Measurements from ENCODE around the gene GABRD.
A peak's percentile ranks its signal among the peaks of the same experiment; 100 is the strongest.

Gene GABRD

DNA sequence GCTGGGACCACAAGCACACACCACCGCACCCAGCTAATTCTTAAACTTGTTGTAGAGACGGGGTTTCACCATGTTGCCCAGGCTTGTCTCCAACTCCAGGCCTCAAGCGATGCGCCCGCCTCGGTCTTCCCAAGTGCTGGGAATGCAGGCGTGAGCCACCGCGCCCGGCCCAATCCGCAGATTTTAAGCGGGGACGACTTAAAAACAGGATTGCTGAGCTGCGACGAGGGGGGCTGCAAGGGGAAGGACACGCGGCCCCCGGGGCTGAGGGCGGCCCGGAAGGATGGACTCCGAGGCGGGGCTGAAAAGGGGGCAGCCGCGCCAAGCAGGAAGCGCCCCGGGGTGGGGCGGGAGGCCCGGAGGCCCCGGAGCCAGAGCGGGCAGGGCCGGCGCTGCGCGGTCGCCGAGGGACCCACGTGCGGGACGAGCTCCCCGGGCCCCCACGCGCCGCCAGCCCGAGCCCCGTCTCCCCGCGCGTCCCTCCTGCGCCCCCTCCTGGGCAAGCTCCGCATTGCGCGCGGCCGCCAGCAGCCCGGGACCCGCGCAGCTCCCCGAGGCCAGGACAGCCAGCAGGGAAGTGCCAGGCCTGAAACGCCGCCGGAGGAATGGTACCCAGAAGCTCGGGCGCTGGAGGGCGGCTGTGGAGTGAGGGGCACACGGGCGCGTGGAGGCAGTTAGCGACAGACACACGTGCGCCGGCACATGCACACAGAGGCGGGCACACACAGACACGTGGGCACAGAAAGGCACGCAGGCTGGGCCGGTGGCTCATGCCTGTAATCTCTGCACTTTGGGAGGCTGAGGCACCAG lies 25.6 kb downstream of the GABRD start:
- DNase-seq, result peak; percentile 38 to 68
- TF ChIP-seq POLR2A (IDR thresholded peaks at IDR 0.05; ENCODE audit: low read length), result no peak
- TF ChIP-seq GATA1 (IDR thresholded peaks at IDR 0.05; ENCODE audit: low read depth, low read length), result no peak

DNA sequence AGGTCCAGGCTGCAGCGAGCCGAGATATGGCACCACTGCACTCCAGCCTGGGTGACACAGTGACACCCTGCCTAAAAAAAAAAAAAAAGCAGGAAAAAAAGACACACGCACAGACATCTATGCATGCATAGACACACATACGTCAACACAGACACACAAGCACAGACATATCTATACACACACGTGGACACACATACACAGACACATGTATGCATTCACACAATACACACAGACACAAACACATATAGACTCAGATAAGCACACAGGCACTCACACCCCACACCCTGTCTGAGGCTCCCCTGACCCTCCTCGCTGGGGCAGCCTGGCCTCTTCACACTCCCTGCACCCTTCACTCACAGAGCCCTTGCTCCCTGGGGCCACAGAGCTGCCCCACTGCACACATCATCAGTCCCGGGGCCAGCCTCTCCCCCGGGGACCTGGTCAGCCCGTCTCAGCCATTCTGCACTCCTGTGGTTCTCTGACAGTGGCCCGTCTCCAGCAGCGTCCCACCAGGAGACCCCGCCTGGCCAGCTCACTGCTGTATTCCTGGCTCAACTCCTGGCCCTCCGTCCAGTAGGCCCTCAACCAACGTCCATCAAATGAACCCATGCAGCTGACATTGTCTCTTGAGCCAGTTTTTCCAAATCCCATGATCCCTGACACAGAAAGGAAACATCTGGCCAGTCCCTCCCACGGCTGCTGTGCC lies 26.5 kb downstream of the GABRD start:
- no peak for DNase-seq
- TF ChIP-seq GATA1 (IDR thresholded peaks at IDR 0.05; ENCODE audit: low read depth, low read length) (no peak), POLR2A (IDR thresholded peaks at IDR 0.05; ENCODE audit: low read length) (no peak)

DNA sequence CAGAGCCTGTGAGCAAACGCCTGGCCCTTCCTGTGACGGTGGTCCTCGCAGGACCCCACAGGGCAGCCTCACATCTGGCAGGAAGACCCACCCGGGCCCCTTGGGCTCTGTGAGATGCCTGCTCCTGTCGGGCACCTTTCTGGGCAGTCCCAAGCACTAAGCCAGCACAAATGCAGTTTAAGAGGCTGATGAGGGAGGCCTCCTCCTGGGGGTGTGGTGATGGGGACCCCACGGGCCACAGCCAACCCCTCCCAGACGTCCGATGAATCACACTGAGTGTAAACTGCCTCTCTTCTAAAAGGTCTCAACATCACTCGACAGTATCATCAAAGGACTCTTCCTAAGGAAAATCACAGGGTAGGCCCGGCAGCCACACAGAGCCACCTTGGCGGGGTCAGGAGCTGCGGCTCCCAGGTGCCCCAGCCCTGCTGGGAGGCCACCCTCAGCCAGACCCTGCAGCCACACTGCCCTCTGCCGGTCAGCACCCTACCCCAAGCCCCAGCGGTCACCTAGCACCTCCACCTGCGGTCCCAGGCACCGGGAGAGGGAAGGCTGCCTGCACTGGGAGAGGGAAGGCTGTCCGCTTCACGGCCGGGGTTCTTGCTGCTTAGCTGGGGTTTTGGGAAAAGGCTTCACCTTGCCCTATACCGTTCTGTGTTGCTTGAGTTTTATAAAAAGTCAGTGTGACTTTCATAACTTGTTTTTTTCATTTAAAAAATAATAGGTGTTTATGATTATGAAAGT lies 27.2 kb downstream of the GABRD start:
- DNase-seq, result peak; percentile 33 to 65
- TF ChIP-seq GATA1 (IDR thresholded peaks at IDR 0.05; ENCODE audit: low read depth, low read length) (no peak), POLR2A (IDR thresholded peaks at IDR 0.05; ENCODE audit: low read length) (no peak)

DNA sequence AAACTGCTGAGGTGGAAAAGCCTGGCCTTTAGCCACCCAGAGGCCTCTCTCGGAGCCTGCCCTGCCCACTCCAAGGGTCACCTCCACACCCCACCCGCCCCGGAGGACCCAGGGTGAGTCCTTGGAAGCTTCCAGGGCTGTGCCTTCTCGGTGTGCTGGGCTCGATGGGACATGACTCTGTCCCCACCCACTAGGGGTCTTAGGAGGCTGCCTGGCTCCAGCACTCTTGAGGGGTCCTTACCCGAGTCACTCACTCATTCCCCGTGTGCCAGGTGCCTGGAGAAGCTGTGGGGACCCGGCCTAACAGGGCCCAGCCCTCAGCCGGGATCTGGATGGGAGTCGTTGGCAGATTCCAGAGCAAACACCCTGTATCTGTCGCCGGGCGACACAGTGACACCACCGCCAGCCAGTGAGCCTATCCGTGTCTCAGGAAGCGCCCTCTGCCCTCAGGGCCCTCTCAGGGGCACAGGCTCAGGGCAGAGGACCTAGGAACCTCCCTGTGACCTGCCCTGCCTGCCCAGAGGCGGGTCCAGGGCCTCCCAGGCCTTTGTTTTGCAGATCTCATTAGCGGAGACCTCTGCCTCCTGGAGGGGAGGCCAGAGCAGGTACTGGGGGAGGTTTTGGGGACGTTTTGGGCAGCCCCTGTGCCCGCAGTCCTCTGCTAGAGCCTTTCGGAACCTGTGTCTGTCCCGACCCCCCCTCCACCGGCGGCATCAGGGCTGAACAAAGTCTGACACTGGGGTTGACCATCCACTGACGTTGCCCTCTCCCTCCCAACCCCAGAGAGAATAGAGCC lies 28.0 kb downstream of the GABRD start:
- TF ChIP-seq GATA1 (IDR thresholded peaks at IDR 0.05; ENCODE audit: low read depth, low read length) (no peak), POLR2A (IDR thresholded peaks at IDR 0.05; ENCODE audit: low read length) (no peak)
- DNase-seq, result no peak

DNA sequence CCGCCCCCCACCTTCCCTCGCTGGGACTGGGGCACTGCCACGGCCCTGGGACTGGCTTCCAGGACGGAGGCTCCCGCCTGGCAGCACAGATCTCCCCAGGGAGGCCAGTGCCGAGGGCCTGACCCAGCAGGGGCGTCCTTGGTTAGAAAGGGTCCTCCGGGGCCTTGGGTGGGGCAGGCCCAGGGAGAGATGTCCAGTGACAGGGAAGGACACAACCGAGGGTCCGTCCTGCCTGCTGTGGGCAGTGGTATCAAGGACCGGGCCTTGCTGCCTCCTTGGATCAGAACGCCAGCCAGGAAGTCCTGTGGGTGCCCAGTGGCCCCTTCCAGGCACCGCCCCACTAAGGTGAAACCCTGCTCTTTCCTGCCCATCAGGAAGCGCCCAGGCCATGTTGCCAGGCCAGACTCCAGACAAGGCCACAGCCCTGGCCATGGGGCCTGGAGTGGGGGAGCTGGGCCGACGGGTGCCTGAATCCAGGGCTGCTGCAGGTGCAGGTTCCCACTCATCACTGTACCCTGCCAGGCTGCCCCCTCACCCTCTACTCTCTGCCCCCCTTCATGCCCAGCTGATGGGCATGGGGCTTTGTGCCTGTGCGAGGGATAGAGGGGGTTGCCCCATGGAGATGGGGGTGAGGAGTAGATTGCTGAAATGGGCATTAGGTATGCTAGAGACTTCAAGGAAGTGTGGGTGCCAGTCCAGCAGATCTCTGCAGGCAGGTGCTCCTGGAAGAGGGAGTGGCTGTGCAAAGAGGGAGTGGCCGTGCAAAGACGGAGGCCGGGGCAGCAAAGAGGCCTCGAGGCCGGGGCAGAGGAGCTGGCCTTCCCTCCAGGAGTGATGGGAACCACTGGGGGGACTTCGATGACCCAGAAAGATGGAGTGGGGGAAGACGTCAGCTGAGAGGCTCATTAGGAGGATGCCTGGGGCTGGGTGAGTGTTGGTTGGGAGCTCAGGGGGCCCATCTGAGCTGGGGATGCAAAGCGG lies 28.9 kb downstream of the GABRD start:
- DNase-seq, result no peak
- no peak for TF ChIP-seq POLR2A (IDR thresholded peaks at IDR 0.05; ENCODE audit: low read length)
- no peak for TF ChIP-seq GATA1 (IDR thresholded peaks at IDR 0.05; ENCODE audit: low read depth, low read length)

DNA sequence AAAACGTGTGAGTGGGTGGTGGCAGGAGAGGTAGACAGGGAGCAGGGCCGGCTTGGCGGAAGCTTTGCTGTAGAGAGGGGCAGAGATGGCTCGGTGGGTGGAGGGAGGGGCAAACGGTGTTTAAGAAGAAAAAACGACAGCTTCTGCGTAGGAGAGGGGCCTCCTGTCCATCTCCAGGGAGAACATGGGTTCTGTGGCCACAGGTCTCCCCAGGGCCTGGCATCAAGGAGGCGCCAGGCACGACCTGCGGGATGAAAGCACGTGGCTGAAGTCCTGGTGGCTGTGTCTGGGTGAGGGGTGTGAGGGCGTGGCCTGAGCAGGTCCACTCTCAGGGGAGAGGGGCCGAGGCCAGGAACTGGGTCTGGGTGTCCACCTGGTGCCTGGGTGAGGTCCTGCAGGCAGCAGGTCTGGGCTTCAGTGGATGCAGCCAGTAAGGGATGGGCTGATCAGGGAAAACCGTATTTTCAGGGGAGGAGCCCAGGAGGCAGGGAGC lies 30.1 kb downstream of the GABRD start:
- TF ChIP-seq GATA1 (IDR thresholded peaks at IDR 0.05; ENCODE audit: low read depth, low read length), result no peak
- TF ChIP-seq POLR2A (IDR thresholded peaks at IDR 0.05; ENCODE audit: low read length), result no peak
- no peak for DNase-seq

DNA sequence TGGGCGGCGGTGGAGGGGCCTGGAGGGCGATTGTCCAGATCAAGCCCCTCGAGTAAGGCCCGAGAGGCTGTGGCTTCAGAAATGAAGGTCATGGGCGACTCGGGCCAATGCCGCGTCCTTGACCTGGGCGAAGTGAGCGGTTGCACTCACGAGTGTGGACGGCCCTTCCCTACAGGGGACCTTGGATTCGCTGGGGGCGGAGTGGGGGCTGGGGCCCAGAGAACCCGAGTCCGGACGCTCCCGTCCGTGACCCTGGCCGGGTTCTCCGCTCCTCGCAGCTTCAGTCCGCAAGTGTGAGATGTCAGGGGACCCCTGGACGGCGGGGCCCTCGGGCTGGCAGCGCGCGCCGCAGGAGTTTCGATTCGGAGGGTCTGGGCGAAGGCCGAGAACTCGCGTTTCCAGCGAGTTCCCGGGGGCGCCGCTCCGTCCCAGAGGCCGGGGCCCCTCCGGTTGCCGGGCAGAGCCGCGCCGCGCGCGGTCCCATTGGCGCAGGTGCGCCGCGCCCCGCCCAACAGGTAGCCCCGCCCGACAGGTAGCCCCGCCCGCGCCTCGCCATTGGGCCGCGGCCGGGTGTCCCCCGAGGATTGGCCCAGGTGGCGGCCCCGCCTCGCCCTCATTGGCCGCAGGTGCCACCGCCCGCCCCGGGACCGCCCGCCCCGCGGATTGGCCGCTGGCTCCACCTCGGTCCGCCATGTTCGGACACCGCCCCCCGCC lies 30.7 kb downstream of the GABRD start, which contains the start of gene PRKCZ:
Gene PRKCZ, plus strand, starts transcription at position 694 of the 714 bp plus-strand sequence. CDS start 220 bp downstream, outside the sequence.
- DNase-seq, result no peak

DNA sequence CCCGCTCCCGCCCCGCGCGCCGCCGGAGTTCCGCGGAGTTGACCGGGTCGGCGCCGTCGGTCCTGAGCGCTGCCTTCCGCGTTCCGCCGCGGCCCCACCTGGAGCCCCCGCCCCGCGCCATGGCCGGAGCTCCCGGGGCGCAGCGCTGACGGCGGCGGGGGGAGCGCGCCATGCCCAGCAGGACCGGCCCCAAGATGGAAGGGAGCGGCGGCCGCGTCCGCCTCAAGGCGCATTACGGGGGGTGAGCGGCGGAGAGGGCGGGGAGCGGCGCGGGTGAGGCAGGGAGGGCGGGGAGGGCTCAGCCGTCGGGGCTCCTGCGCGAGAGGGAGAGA lies 31.3 kb downstream of the GABRD start:
- TF ChIP-seq GATA1 (IDR thresholded peaks at IDR 0.05; ENCODE audit: low read depth, low read length) (no peak), POLR2A (IDR thresholded peaks at IDR 0.05; ENCODE audit: low read length) (no peak)
- DNase-seq, result no peak

More for the DNA sequence above, 30.7 kb downstream of the GABRD start, which contains the start of gene PRKCZ:
- TF ChIP-seq POLR2A (IDR thresholded peaks at IDR 0.05; ENCODE audit: low read length) (no peak), GATA1 (IDR thresholded peaks at IDR 0.05; ENCODE audit: low read depth, low read length) (no peak)

DNA sequence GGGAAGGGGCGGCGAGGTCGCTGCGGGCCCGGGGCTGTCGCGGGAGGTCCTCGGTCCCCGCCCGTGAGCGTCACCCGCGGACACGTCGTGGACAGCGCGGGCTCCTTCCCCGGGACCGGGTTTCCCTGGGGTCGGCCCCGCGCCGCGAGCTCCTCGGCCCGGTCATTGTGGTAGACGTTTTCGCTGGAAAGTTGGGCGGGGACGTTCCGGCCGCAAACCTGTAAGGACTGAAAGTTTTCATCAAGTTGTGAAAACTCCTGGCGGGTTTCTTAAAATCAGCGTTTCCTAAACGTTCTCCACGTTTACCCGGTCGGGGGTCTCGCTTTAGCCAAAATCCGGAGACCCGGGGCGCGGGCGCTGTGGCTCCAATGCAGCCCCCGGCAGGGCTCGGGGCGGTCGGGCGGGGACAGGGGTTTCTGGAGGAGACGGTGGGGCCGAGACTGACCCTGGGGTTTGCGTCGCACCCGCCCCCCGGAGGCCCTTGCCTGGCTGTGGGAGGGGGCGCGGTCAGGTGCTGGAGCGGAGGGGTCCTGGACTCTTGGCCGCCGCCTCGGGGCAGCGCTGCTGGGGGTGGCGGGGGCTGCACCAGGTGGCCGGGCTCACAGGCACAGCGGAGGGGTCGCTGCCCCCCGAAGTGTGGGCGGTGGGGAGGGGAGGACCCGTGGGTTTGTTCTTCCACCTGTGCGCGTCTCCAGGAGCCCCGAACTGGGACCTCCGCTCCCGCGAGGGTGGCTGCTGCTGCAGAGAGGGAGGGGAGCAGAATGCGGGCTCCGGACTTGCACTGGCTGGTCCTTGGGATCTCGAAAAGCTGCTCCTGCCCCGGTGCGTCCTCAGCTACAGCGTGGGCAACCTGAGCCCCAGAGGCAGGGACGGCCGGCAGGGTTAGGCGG lies 31.9 kb downstream of the GABRD start:
- TF ChIP-seq GATA1 (IDR thresholded peaks at IDR 0.05; ENCODE audit: low read depth, low read length) (no peak), POLR2A (IDR thresholded peaks at IDR 0.05; ENCODE audit: low read length) (no peak)
- DNase-seq, result no peak

DNA sequence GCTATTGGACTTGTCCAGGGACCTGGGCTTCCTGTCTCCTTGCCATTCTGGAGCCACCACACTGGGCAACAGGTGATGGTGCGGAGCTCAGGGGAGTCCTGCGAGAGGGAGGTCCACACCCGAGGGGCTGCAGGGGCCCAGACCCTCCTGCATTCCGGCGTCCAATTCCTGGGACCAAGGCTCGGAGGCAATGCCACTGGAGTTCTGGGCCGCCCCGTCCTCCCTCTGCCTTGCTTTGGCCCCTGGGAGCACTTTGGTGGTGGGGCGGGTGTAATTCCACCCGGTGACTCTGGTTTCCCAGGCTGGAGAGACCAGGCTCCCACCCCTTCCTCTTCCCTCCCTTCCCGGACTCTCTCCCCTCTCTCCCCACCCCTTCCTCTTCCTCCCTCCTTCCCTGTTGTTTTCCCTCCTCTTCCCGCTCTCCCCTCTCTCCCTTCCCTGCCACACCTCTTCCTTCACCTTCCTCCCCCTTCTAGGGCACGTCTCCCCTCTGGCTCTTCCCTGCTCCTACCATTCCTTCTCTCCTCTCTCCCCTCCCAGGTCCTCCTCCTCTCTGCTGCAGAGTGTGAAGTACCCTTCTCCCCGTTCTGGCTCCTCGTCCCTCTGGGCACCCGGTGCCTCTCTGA lies 33.0 kb downstream of the GABRD start:
- no peak for TF ChIP-seq POLR2A (IDR thresholded peaks at IDR 0.05; ENCODE audit: low read length)
- TF ChIP-seq GATA1 (IDR thresholded peaks at IDR 0.05; ENCODE audit: low read depth, low read length), result no peak
- no peak for DNase-seq

Data from erythroblast (primary cell).